Stomach (tissue), 9 donors: ENCODE data around the gene WDR70. TPM values are rescaled to one million over a fixed set of nuclear protein-coding genes. Genes with fewer than 3 reads are reported as not detected.

ENCODE experiments used
- DNase-seq, 2 donors: peaks; one replicate each; pipeline versions ENCODE4 v3.0.0 to v3.0.0-alpha.2; 2013 to 2019
- H3K27ac ChIP-seq, 5 donors: fragments of 200-600 bp in 4 of 5; sonication (generic) in 4 of 5; one replicate each; pipeline ENCODE4 v1.5.1; 2013 to 2019; ENCODE audit warnings: mild to moderate bottlenecking in 1 of 5, moderate library complexity in 1 of 5
- H3K27me3 ChIP-seq, 3 donors: fragments of 200-600 bp; sonication (generic); one replicate each; pipeline ENCODE4 v1.5.1; 2017 to 2019; ENCODE audit warnings: mixed run types in 1 of 3
- H3K36me3 ChIP-seq, 4 donors: fragments of 200-600 bp; sonication (generic); 1 replicate in 3 of 4; 2 replicates in 1 of 4; pipeline ENCODE4 v1.5.1; 2016 to 2019
- H3K4me1 ChIP-seq, 4 donors: fragments of 200-600 bp; sonication (generic); one replicate each; pipeline ENCODE4 v1.5.1; 2016 to 2019
- H3K4me3 ChIP-seq, 4 donors: fragments of 200-600 bp; sonication (generic) in 3 of 4; one replicate each; pipeline ENCODE4 v1.5.1; 2016 to 2019; ENCODE audit warnings: mild to moderate bottlenecking in 1 of 4
- H3K9me3 ChIP-seq, 4 donors: fragments of 200-600 bp; sonication (generic); one replicate each; pipeline ENCODE4 v1.5.1; 2016 to 2019
- EP300 ChIP-seq: sonication (generic); formaldehyde crosslinking; IDR thresholded peaks from one replicate; pipeline ENCODE4 v1.6.1; 2017; ENCODE audit warnings: antibody characterized with exemption
- POLR2A ChIP-seq, 4 donors: fragments of 450-650 bp; IDR thresholded peaks; one replicate each; pipeline ENCODE4 v1.6.1; 2016; ENCODE audit warnings: antibody characterized with exemption in 4 of 4, control low read depth in 2 of 4, mild to moderate bottlenecking in 1 of 4, moderate library complexity in 1 of 4
- POLR2AphosphoS5 ChIP-seq, 3 donors: sonication (generic); formaldehyde crosslinking; IDR thresholded peaks; one replicate each; pipeline ENCODE4 v1.6.1; 2016; ENCODE audit warnings: antibody characterized with exemption in 3 of 3
- WGBS, 5 donors: extraction: QIAGEN DNeasy Blood & Tissue Kit in 3 of 5; methylation state at CpG; one replicate each; pipeline versions ENCODE4 v1.1.5 to v1.1.7; 2013 to 2018; 5-methylcytosine and 5-hydroxymethylcytosine counted together
- intact Hi-C: fragments of 100-400 bp; cut with DNase I; formaldehyde crosslinking; loops from one replicate; pipeline ENCODE4 v1.15.1; 2023; ENCODE audit warnings: low total_unique reads
- polyA plus RNA-seq, 3 donors: library from polyadenylated mRNA; stranded (reverse); fragments of 200-250 nt; gene quantifications; one replicate each; pipeline ENCODE4 v1.2.3, GENCODE V29; 2013
- total RNA-seq, 5 donors: library from RNA; depleted of rRNA; stranded (reverse); fragments of >200 nt; gene quantifications; one replicate each; pipeline versions ENCODE4 v1.1.0 to v1.2.3, GENCODE V29; 2014 to 2016
- TF ChIP-seq, protein P1 (sequence below), 7 experiments: fragments of 450-650 bp in 4 of 7; fragments of 200-600 bp in 3 of 7; sonication (generic) in 3 of 7; IDR thresholded peaks; one replicate each; pipeline ENCODE4 v1.5.1; 2016 to 2019; ENCODE audit warnings: antibody characterized with exemption in 7 of 7, control low read depth in 2 of 7, mild to moderate bottlenecking in 1 of 7
- donor health status: healthy with polysubstance abuse.
- donor health status: Bipolar disorder and iron deficiency.
- donor health status: healthy.

Gene WDR70
- total and polyA plus RNA-seq, 8 donors = 13.0 to 131 (median 35.0) TPM

DNA sequence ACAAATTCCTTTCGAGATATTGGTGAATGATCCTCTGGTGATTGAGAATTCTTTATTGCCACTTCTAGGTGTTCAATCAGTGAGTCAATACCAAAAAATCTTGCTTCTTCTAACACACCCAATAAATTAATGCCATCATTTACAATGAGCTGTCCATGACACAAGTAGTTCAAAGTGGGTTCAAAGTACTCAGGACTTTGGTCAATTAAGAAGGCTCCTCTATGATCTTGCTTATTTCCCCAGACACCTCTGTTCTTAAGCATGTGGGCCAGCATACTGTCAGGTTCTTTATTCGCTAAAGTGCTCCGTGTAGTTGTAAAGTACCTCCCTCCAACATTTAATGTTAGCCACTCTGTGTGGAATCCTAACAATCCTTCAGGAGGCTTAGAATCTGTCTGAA, 127.1 kb downstream of the WDR70 start:
- Histone ChIP-seq H3K27ac (no peak overlapping the region), H3K36me3 (peaks cover 0 to 6% (median 0%) of the 10 kb centered on the region in 4 donors), H3K9me3 (no peaks in the 10 kb centered on the region), H3K4me3 (no peak overlapping the region), H3K4me1 (peaks cover 0 to under 1% (median 0%) of the 10 kb centered on the region in 4 donors), H3K27me3 (no peaks in the 10 kb centered on the region)
- intact Hi-C loops = no loop called here
- 95 to 100% (median 97%) methylated on average over 3 of the region's 3 CpGs for WGBS, 5 donors
- TF ChIP-seq POLR2AphosphoS5 (IDR thresholded peaks at IDR 0.05) (no peak), EP300 (no peak), POLR2A (IDR thresholded peaks at IDR 0.05) (no peak)
- TF ChIP-seq, protein P1, sequence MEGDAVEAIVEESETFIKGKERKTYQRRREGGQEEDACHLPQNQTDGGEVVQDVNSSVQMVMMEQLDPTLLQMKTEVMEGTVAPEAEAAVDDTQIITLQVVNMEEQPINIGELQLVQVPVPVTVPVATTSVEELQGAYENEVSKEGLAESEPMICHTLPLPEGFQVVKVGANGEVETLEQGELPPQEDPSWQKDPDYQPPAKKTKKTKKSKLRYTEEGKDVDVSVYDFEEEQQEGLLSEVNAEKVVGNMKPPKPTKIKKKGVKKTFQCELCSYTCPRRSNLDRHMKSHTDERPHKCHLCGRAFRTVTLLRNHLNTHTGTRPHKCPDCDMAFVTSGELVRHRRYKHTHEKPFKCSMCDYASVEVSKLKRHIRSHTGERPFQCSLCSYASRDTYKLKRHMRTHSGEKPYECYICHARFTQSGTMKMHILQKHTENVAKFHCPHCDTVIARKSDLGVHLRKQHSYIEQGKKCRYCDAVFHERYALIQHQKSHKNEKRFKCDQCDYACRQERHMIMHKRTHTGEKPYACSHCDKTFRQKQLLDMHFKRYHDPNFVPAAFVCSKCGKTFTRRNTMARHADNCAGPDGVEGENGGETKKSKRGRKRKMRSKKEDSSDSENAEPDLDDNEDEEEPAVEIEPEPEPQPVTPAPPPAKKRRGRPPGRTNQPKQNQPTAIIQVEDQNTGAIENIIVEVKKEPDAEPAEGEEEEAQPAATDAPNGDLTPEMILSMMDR (IDR thresholded peaks at IDR 0.05) = no peak
- no peak for DNase-seq

DNA sequence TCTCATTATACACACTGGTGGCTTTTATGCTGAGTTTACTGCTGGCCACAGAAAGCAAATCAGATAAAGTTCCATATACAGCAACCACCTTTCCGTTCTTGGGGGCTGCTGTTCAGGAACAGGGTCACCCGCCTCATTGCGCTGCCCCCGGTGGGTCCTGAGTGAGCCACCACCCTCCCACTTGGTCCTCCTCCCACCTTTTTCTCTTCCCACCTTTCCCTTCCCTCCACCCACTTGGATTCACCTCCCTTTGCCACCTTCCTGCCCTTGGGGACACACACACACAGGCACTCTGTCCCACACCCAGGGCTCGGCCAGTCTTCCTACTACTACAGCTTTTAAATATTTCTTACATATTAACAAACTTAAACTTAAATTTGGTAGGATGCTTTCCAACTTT, 127.6 kb downstream of the WDR70 start:
- no peaks in the 10 kb centered on the region for H3K9me3 ChIP-seq
- 92 to 99% (median 97%) methylated on average over 5 of the region's 5 CpGs for WGBS, 5 donors
- H3K4me3 ChIP-seq = no peak overlapping the region
- H3K27me3 ChIP-seq = no peaks in the 10 kb centered on the region
- H3K36me3 ChIP-seq = peaks cover 0 to 6% (median 0%) of the 10 kb centered on the region in 4 donors
- intact Hi-C loops = no loop called here
- DNase-seq = no peak
- no peaks in the 10 kb centered on the region for H3K4me1 ChIP-seq
- TF ChIP-seq POLR2AphosphoS5 (IDR thresholded peaks at IDR 0.05) = no peak
- TF ChIP-seq, protein P1 (IDR thresholded peaks at IDR 0.05) = no peak
- no peak for TF ChIP-seq EP300
- H3K27ac ChIP-seq = no peak overlapping the region

DNA sequence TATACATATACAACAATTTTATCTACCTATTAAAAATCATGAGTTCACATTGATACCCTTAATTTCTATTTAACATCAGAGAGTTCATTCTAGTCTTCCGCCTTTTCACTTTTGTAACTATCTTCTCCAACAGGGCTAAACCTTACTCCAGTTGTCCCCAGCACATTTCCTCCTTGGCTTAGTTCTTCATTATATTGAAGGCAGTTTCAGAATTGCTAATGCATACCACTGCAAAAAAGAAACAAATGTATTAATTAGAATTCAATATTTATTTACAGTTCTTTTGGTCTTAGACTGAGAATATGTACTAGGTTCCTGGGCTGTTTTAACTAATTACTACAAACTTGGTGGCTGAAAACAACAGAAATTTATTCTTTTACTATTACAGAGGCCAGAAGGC, 132.5 kb downstream of the WDR70 start:
- H3K27ac ChIP-seq = no peak overlapping the region
- no peak for TF ChIP-seq EP300
- TF ChIP-seq POLR2A (IDR thresholded peaks at IDR 0.05) = no peak
- TF ChIP-seq POLR2AphosphoS5 (IDR thresholded peaks at IDR 0.05) = no peak
- TF ChIP-seq, protein P1 (IDR thresholded peaks at IDR 0.05) = no peak
- no peaks in the 10 kb centered on the region for H3K9me3 ChIP-seq
- DNase-seq = no peak
- H3K27me3 ChIP-seq = no peaks in the 10 kb centered on the region
- intact Hi-C loops = no loop called here
- peaks cover 0 to 4% (median under 1%) of the 10 kb centered on the region in 4 donors for H3K36me3 ChIP-seq
- H3K4me3 ChIP-seq = no peak overlapping the region
- 97 to 100% (median 98%) methylated on average over 1 of the region's 1 CpG for whole genome bisulfite sequencing, 5 donors
- H3K4me1 ChIP-seq = no peaks in the 10 kb centered on the region

DNA sequence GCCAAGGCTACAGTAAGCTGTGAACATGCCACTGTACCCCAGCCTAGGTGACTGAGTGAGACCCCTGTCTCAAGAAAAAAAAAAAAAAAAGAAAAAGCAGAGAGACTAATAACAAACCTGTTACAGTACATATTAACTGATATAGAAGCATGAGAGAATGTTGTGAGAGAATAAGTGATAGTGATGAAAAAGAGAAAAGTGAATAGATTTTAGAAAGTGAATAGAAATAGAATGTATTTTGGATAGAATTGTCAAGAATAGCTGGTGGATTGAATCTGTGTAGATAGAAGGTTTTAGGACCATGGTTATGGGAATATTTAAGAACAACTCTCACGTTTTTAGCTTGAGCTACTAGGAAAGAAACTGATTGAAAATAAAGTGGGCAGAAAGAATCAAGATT, 135.8 kb downstream of the WDR70 start:
- Histone ChIP-seq H3K27me3 (no peaks in the 10 kb centered on the region), H3K36me3 (peaks cover 6 to 29% (median 24%) of the 10 kb centered on the region in 4 donors), H3K4me1 (no peaks in the 10 kb centered on the region), H3K9me3 (peaks cover 0 to 8% (median 4%) of the 10 kb centered on the region in 4 donors), H3K4me3 (no peak overlapping the region), H3K27ac (no peak overlapping the region)
- TF ChIP-seq, protein P1 (IDR thresholded peaks at IDR 0.05) = no peak
- no peak for TF ChIP-seq POLR2AphosphoS5 (IDR thresholded peaks at IDR 0.05)
- TF ChIP-seq POLR2A (IDR thresholded peaks at IDR 0.05) = no peak
- no peak for TF ChIP-seq EP300
- intact Hi-C loops = no loop called here
- 83 to 91% (median 88%) methylated on average over 1 of the region's 1 CpG for WGBS, 5 donors
- DNase-seq = no peak
